Measurements from ENCODE around the gene TMEM8B.

The TMEM8B gene

GRCh38 chr9:35831040-35831439 lies 2.0 kb downstream of the TMEM8B start:
- TF ChIP-seq, protein P1, sequence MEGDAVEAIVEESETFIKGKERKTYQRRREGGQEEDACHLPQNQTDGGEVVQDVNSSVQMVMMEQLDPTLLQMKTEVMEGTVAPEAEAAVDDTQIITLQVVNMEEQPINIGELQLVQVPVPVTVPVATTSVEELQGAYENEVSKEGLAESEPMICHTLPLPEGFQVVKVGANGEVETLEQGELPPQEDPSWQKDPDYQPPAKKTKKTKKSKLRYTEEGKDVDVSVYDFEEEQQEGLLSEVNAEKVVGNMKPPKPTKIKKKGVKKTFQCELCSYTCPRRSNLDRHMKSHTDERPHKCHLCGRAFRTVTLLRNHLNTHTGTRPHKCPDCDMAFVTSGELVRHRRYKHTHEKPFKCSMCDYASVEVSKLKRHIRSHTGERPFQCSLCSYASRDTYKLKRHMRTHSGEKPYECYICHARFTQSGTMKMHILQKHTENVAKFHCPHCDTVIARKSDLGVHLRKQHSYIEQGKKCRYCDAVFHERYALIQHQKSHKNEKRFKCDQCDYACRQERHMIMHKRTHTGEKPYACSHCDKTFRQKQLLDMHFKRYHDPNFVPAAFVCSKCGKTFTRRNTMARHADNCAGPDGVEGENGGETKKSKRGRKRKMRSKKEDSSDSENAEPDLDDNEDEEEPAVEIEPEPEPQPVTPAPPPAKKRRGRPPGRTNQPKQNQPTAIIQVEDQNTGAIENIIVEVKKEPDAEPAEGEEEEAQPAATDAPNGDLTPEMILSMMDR (IDR thresholded peaks at IDR 0.05; ENCODE audit: insufficient read depth, low read depth, low read length, missing control alignments): no peak
- DNase-seq (ENCODE audit: low read depth): no peak
- H3K4me3 ChIP-seq (ENCODE audit: low read depth, low read length): no peak overlapping the region

- TF ChIP-seq, protein P1 (IDR thresholded peaks at IDR 0.05; ENCODE audit: insufficient read depth, low read depth, low read length, missing control alignments): no peak
- DNase-seq (ENCODE audit: low read depth): no peak
- no peak overlapping the region for H3K4me3 ChIP-seq (ENCODE audit: low read depth, low read length)
Observed at GRCh38 chr9:35832814-35833213, 3.8 kb downstream of the TMEM8B start.

DNA sequence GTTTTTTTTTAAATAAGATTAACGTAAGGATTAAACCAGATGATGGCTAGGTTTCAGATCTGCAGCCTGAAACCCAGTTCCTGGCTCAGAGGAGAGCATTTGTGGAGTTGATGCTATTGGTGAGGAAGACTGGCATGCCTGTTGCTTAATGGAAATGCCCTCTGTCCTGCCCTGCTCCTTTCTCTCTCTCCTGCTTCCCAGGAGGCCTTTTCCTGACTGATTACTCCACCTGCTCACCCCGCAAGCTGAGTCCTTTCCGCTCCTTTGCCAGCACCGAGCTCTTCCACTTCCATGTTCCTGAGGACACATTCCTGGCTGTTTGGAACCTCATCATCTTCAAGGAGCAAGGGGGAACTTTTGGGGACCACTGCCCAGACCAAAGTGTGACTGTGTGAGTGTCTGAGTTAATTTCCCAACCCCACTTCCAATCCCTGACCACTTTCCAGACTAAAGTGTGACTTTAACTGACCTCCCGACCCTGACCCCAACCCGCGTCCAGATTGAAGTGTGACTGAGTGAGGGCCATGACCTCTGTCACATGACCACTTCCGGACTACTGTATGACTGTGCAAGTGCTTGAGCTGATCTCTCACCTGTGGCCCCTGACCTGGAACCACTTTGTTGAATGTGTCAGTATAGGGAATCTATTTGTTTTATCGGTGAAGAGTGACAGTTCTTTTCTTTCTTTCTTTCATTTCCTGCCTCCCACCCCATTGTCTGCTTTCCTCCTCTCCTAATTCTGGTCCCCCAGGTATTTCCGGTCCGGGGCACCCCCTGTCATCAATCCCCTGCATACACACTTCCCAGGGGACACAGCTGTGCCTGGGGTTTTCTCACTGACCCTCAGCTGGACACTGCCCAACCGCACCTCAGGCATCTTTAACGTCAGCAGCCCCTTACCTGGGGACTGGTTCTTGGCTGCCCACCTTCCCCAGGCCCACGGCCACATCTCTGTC lies 5.5 kb downstream of the TMEM8B start:
- TF ChIP-seq, protein P1 (IDR thresholded peaks at IDR 0.05; ENCODE audit: insufficient read depth, low read depth, low read length, missing control alignments): no peak
- H3K4me3 ChIP-seq (ENCODE audit: low read depth, low read length): no peak overlapping the region
- peak; percentile 48 for DNase-seq (ENCODE audit: low read depth)

GRCh38 chr9:35835216-35835632 lies 6.2 kb downstream of the TMEM8B start:
- DNase-seq (ENCODE audit: low read depth): no peak
- TF ChIP-seq, protein P1 (IDR thresholded peaks at IDR 0.05; ENCODE audit: insufficient read depth, low read depth, low read length, missing control alignments): peak; percentile 34

GRCh38 chr9:35835766-35836165 lies 6.7 kb downstream of the TMEM8B start:
- no peak overlapping the region for H3K4me3 ChIP-seq (ENCODE audit: low read depth, low read length)
- TF ChIP-seq, protein P1 (IDR thresholded peaks at IDR 0.05; ENCODE audit: insufficient read depth, low read depth, low read length, missing control alignments): no peak
- no peak for DNase-seq (ENCODE audit: low read depth)

More at GRCh38 chr9:35835216-35835632, 6.2 kb downstream of the TMEM8B start:
- no peak overlapping the region for H3K4me3 ChIP-seq (ENCODE audit: low read depth, low read length)

DNA sequence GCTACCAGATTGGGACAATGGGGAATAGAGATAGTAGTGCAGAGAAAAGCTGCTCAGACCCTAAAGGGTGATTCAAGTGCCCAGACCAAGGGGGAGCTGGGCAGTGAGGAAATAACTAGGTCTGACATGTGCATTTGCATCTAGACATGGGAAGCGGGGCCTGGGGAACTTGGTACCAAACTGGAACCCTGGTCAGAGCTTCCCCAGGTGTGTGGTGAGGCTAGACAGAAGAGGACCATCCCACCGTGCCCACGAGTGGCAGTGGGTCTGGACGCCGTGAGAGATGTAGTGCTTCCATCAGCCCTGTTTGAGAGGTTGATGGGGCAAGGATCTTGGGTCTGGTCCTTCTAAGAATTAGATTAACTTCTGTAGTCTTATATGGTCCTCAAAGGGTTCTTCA lies 7.6 kb downstream of the TMEM8B start:
- H3K4me3 ChIP-seq (ENCODE audit: low read depth, low read length): no peak overlapping the region
- TF ChIP-seq, protein P1 (IDR thresholded peaks at IDR 0.05; ENCODE audit: insufficient read depth, low read depth, low read length, missing control alignments): no peak
- no peak for DNase-seq (ENCODE audit: low read depth)

All from GM12865 (cell line).